Measurements from ENCODE around the gene MPRIP. TPM values are rescaled to one million over a fixed set of nuclear protein-coding genes. Genes with fewer than 3 reads are reported as not detected.

MPRIP gene
- total and polyA plus RNA-seq, 2 experiments from 2014 or later: 91.7 to 202 TPM

DNA sequence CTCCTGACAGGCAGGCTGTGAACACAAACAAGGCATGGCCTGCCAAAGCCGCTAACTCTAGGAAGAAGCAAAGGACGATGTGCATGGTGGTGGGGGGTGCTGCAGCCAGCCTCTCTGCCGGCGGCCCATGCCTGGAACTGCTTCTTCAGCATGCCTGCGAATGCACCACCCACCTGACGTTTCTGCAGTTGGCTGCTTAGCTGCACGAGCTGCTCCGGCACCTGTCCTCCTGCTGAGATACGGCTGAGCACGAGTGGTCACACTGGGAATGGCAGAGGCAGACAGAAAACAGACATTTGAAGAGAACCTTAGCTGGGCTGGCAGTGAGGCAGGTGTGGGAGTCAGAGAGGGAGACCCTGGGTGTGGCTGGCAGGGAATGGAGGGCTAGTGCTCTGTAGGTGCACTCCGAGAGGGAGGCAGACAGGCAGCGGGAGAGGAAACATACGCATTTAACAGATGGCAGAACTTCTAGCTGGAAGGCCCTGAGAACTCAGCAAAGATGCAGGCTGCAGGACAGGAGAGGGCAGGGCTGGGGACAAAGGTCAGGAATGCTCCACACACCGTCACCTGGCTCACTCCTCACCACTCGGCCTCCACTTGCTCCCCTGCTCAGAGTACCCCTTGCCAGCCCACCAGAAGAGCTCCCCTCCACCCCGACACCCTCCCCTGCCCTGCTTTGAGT, 189.5 kb downstream of the MPRIP start:
- H3K4me2 ChIP-seq: no peak overlapping the region
- no peaks in the 10 kb centered on the region for H3K9me2 ChIP-seq (replicated peaks; ENCODE audit: insufficient read depth)
- H3K4me3 ChIP-seq: no peak overlapping the region
- no peaks in the 10 kb centered on the region for H3K9me3 ChIP-seq (ENCODE audit: low read depth)
- H3K36me3 ChIP-seq (replicated peaks; ENCODE audit: insufficient read depth, low read depth): no peaks in the 10 kb centered on the region
- H3K27me3 ChIP-seq: no peaks in the 10 kb centered on the region
- peak overlapping the region; percentile 55 for H3K27ac ChIP-seq
- DNase-seq (ENCODE audit: low spot score): no peak
- H4K20me1 ChIP-seq (ENCODE audit: insufficient read depth, poor library complexity, severe bottlenecking): peaks cover 73% of the 10 kb centered on the region
- peaks cover 29% of the 10 kb centered on the region for H3K4me1 ChIP-seq (ENCODE audit: insufficient read depth)
- TF ChIP-seq, protein P1, sequence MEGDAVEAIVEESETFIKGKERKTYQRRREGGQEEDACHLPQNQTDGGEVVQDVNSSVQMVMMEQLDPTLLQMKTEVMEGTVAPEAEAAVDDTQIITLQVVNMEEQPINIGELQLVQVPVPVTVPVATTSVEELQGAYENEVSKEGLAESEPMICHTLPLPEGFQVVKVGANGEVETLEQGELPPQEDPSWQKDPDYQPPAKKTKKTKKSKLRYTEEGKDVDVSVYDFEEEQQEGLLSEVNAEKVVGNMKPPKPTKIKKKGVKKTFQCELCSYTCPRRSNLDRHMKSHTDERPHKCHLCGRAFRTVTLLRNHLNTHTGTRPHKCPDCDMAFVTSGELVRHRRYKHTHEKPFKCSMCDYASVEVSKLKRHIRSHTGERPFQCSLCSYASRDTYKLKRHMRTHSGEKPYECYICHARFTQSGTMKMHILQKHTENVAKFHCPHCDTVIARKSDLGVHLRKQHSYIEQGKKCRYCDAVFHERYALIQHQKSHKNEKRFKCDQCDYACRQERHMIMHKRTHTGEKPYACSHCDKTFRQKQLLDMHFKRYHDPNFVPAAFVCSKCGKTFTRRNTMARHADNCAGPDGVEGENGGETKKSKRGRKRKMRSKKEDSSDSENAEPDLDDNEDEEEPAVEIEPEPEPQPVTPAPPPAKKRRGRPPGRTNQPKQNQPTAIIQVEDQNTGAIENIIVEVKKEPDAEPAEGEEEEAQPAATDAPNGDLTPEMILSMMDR (IDR thresholded peaks at IDR 0.05; ENCODE audit: poor library complexity): no peak
- TF ChIP-seq EZH2 (IDR thresholded peaks at IDR 0.05; ENCODE audit: borderline replicate concordance) (no peak), EZH2phosphoT487 (IDR thresholded peaks at IDR 0.05; ENCODE audit: low read depth, severe bottlenecking, unreplicated experiment) (no peak)
- WGBS (ENCODE audit: low lambda C conversion rate, missing lambda C conversion rate): 84% methylated on average over 16 of the region's 16 CpGs
- peaks cover 71% of the 10 kb centered on the region for H3K79me2 ChIP-seq
- H2AFZ ChIP-seq: no peak overlapping the region

GRCh38 chr17:17232303-17232621, 190.0 kb downstream of the MPRIP start:
- peak overlapping the region; percentile 55 for H3K27ac ChIP-seq
- H2AFZ ChIP-seq: no peak overlapping the region
- no peaks in the 10 kb centered on the region for H3K36me3 ChIP-seq (replicated peaks; ENCODE audit: insufficient read depth, low read depth)
- peak overlapping the region; percentile 25 for H3K4me2 ChIP-seq
- 95% methylated on average over 11 of the region's 11 CpGs for WGBS (ENCODE audit: low lambda C conversion rate, missing lambda C conversion rate)
- no peak for DNase-seq (ENCODE audit: low spot score)
- H3K27me3 ChIP-seq: no peaks in the 10 kb centered on the region
- H3K9me2 ChIP-seq (replicated peaks; ENCODE audit: insufficient read depth): no peaks in the 10 kb centered on the region
- H4K20me1 ChIP-seq (ENCODE audit: insufficient read depth, poor library complexity, severe bottlenecking): peaks cover 72% of the 10 kb centered on the region
- TF ChIP-seq EZH2phosphoT487 (IDR thresholded peaks at IDR 0.05; ENCODE audit: low read depth, severe bottlenecking, unreplicated experiment) (no peak), EZH2 (IDR thresholded peaks at IDR 0.05; ENCODE audit: borderline replicate concordance) (no peak)
- TF ChIP-seq, protein P1 (IDR thresholded peaks at IDR 0.05; ENCODE audit: poor library complexity): no peak
- H3K9me3 ChIP-seq (ENCODE audit: low read depth): no peaks in the 10 kb centered on the region
- no peak overlapping the region for H3K4me3 ChIP-seq
- H3K79me2 ChIP-seq: peaks cover 73% of the 10 kb centered on the region
- peaks cover 29% of the 10 kb centered on the region for H3K4me1 ChIP-seq (ENCODE audit: insufficient read depth)

GRCh38 chr17:17235212-17236174, 193.2 kb downstream of the MPRIP start:
- H3K79me2 ChIP-seq: peaks cover 62% of the 10 kb centered on the region
- H3K9me2 ChIP-seq (replicated peaks; ENCODE audit: insufficient read depth): no peaks in the 10 kb centered on the region
- peaks cover 52% of the 10 kb centered on the region for H4K20me1 ChIP-seq (ENCODE audit: insufficient read depth, poor library complexity, severe bottlenecking)
- no peak overlapping the region for H2AFZ ChIP-seq
- H3K4me2 ChIP-seq: peak overlapping the region; percentile 77
- DNase-seq (ENCODE audit: low spot score): peak; percentile 60
- WGBS (ENCODE audit: low lambda C conversion rate, missing lambda C conversion rate): 69% methylated on average over 19 of the region's 19 CpGs
- H3K4me3 ChIP-seq: peak overlapping the region; percentile 73
- peak overlapping the region; percentile 98 for H3K27ac ChIP-seq
- H3K27me3 ChIP-seq: no peaks in the 10 kb centered on the region
- H3K36me3 ChIP-seq (replicated peaks; ENCODE audit: insufficient read depth, low read depth): no peaks in the 10 kb centered on the region
- TF ChIP-seq EZH2 (IDR thresholded peaks at IDR 0.05; ENCODE audit: borderline replicate concordance) (no peak), EZH2phosphoT487 (IDR thresholded peaks at IDR 0.05; ENCODE audit: low read depth, severe bottlenecking, unreplicated experiment) (no peak)
- TF ChIP-seq, protein P1 (IDR thresholded peaks at IDR 0.05; ENCODE audit: poor library complexity): no peak
- peaks cover 36% of the 10 kb centered on the region for H3K4me1 ChIP-seq (ENCODE audit: insufficient read depth)
- H3K9me3 ChIP-seq (ENCODE audit: low read depth): no peaks in the 10 kb centered on the region
